ENCODE data around the gene KRTAP12-3.

The KRTAP12-3 gene

GRCh38 chr21:44703731-44704635 lies 46.3 kb downstream of the KRTAP12-3 start:
- no peak for DNase-seq

- DNase-seq = no peak
These were observed 46.9 kb downstream of the KRTAP12-3 start for GRCh38 chr21:44704636-44705001.

DNA sequence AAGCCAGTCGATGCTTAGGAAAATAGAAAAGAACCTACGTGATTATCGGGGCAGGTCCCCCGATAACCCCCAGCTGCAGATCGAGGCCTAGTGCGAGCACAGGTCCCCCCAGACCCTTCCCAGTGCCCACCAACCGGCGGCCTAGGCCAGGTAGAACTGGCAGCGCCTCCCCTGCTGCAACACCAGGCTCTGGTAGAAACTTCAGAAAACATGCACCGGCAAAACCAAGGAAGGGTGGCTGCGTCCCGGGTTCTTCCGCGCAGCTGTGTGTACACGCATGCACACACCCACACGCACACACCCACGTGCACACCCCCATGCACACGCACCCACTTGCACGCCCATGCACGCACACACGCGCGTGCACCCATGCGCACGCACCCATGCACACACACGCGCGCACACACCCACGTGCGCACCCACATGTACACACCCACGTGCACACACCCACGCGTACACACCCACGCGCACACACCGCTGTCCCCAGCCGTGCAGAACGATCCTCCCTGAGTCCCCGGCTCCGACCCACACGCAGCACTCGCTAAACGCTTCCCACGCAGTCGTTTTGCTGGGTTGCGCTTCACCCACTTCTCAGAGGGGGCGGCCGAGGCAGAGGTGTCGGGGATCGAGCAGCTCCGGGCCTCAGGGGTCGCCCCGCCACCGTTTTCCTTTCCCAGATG lies 48.4 kb downstream of the KRTAP12-3 start:
- no peak for DNase-seq

GRCh38 chr21:44706706-44707581 lies 49.2 kb downstream of the KRTAP12-3 start:
- no peak for DNase-seq

All from suppressor macrophage (primary cell).